Measurements from ENCODE around the gene SNAP47.

- TF ChIP-seq CTCF (IDR thresholded peaks at IDR 0.05; ENCODE audit: low read depth, low read length, poor library complexity, severe bottlenecking) (no peak), EZH2phosphoT487 (IDR thresholded peaks at IDR 0.05; ENCODE audit: borderline replicate concordance, low read length) (no peak)
Observed at GRCh38 chr1:227718932-227719331, 16.3 kb upstream of the SNAP47 start.
